ENCODE data around the gene CLEC10A. TPM values are rescaled to one million over a fixed set of nuclear protein-coding genes. Genes with fewer than 3 reads are reported as not detected.

CLEC10A gene
- total RNA-seq, 1 experiment from 2014 or later = not detected

DNA sequence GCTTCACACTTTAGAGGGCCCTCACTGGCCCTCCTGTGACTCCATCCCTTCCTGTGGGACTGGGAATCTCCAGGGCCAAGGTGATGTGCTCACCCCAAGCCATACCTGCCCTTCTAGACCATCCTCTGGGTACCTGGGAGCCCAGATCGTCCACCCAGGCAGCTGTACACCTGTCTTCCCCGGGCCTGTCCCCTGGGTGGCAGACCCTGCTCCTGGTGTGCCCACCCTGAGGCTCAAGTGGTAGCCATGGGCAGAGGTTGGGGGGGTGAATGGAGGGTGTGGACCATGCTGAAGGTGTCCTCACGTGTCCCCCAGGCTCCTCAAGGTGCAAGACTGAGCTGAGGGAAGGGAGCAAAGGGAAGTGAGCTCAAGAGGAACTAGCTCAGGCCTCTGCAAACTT lies 9.3 kb downstream of the CLEC10A start:
- H3K4me3 ChIP-seq (ENCODE audit: low read depth in 2 of 2, low read length in 2 of 2) = no peak overlapping the region
- in situ Hi-C loops (cut with HindIII; ENCODE audit: low pct_unique_long_range_greater_than_20kb, low sequenced_read_pairs) (no loop called here), intact Hi-C loops (cut with micrococcal nuclease; ENCODE audit: unreplicated experiment) (no loop called here)
- ATAC-seq (no peak), DNase-seq (ENCODE audit: low read depth, low spot score) (no peak)
- H3K9me3 ChIP-seq (ENCODE audit: control insufficient read depth, insufficient read depth, low read depth, low read length) = no peaks in the 10 kb centered on the region
- no TSS peak for BruUV-seq (replicated peaks)
- no peak for TF ChIP-seq SIN3A (IDR thresholded peaks at IDR 0.05; ENCODE audit: borderline replicate concordance, insufficient read depth, low read depth, low read length)
- H3K27ac ChIP-seq (ENCODE audit: low read length) = no peak overlapping the region
- CTCF ChIA-PET = no interaction called here
- H3K4me1 ChIP-seq (ENCODE audit: control insufficient read depth, insufficient read depth, low read length) = no peaks in the 10 kb centered on the region
- no peaks in the 10 kb centered on the region for H3K36me3 ChIP-seq (ENCODE audit: control insufficient read depth, insufficient read depth, low read length)
- H3K27me3 ChIP-seq (ENCODE audit: control insufficient read depth, insufficient read depth, low read length) = no peaks in the 10 kb centered on the region
- POLR2A ChIA-PET = no interaction called here

DNA sequence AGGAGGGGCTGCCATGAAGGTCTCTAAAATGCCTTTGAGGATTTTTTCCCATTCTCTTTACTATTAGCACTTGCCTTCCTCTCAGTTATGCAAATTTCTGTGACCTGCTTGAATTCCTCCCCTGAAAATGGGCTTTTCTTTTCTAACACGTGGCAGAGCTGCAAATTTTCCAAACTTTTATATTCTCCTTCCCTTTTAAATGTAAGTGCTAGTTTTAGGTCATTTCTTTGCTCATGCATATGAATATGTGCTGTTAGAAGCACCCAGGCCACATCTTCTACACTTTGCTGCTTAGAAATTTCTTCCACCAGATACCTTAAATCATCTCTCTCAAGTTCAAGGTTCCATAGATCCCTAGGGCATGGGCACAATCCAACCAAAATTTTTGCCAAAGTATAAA lies 11.8 kb downstream of the CLEC10A start:
- Histone ChIP-seq H3K4me3 (ENCODE audit: low read depth in 2 of 2, low read length in 2 of 2) (no peak overlapping the region), H3K27ac (ENCODE audit: low read length) (no peak overlapping the region), H3K4me1 (ENCODE audit: control insufficient read depth, insufficient read depth, low read length) (no peaks in the 10 kb centered on the region), H3K27me3 (ENCODE audit: control insufficient read depth, insufficient read depth, low read length) (no peaks in the 10 kb centered on the region), H3K36me3 (ENCODE audit: control insufficient read depth, insufficient read depth, low read length) (no peaks in the 10 kb centered on the region), H3K9me3 (ENCODE audit: control insufficient read depth, insufficient read depth, low read depth, low read length) (no peaks in the 10 kb centered on the region)
- in situ Hi-C loops (cut with HindIII; ENCODE audit: low pct_unique_long_range_greater_than_20kb, low sequenced_read_pairs) (no loop called here), intact Hi-C loops (cut with micrococcal nuclease; ENCODE audit: unreplicated experiment) (no loop called here)
- ChIA-PET POLR2A (no interaction called here), CTCF (no interaction called here)
- TF ChIP-seq REST (IDR thresholded peaks at IDR 0.05; ENCODE audit: insufficient read depth in 1 of 2, low read depth in 2 of 2, low read length in 1 of 2) = no peak
- no peak for TF ChIP-seq POLR2AphosphoS5 (IDR thresholded peaks at IDR 0.05; ENCODE audit: low read depth, low read length)
- no peak for TF ChIP-seq TCF7L2 (IDR thresholded peaks at IDR 0.05; ENCODE audit: low read depth, low read length)
- TF ChIP-seq, protein P1, sequence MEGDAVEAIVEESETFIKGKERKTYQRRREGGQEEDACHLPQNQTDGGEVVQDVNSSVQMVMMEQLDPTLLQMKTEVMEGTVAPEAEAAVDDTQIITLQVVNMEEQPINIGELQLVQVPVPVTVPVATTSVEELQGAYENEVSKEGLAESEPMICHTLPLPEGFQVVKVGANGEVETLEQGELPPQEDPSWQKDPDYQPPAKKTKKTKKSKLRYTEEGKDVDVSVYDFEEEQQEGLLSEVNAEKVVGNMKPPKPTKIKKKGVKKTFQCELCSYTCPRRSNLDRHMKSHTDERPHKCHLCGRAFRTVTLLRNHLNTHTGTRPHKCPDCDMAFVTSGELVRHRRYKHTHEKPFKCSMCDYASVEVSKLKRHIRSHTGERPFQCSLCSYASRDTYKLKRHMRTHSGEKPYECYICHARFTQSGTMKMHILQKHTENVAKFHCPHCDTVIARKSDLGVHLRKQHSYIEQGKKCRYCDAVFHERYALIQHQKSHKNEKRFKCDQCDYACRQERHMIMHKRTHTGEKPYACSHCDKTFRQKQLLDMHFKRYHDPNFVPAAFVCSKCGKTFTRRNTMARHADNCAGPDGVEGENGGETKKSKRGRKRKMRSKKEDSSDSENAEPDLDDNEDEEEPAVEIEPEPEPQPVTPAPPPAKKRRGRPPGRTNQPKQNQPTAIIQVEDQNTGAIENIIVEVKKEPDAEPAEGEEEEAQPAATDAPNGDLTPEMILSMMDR (IDR thresholded peaks at IDR 0.05) = no peak
- no peak for TF ChIP-seq SIN3A (IDR thresholded peaks at IDR 0.05; ENCODE audit: borderline replicate concordance, insufficient read depth, low read depth, low read length)
- ATAC-seq = no peak
- no TSS peak for BruUV-seq (replicated peaks)
- no peak for DNase-seq (ENCODE audit: low read depth, low spot score)

DNA sequence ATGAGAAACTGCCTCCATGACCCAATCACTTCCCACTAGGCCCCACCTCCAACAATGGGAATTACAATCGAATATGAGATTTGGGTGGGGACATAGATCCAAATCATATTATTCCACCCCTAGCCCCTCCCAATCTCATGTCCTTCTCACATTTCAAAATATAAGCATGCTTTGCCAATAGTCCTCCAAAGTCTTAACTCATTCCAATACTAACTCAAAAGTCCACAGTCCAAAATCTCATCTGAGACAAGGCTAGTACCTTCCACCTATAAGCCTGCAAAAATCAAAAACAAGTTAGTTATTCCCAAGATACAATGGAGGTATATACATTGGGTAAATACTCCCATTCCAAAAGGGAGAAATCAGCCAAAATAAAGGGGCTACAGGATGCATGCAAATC lies 12.9 kb downstream of the CLEC10A start:
- POLR2A ChIA-PET = no interaction called here
- no TSS peak for BruUV-seq (replicated peaks)
- intact Hi-C loops (cut with micrococcal nuclease; ENCODE audit: unreplicated experiment) = no loop called here

More for the DNA sequence above, 12.9 kb downstream of the CLEC10A start:
- Histone ChIP-seq H3K4me1 (ENCODE audit: control insufficient read depth, insufficient read depth, low read length) (no peaks in the 10 kb centered on the region), H3K27me3 (ENCODE audit: control insufficient read depth, insufficient read depth, low read length) (no peaks in the 10 kb centered on the region), H3K27ac (ENCODE audit: low read length) (no peak overlapping the region), H3K36me3 (ENCODE audit: control insufficient read depth, insufficient read depth, low read length) (no peaks in the 10 kb centered on the region), H3K4me3 (ENCODE audit: low read depth in 2 of 2, low read length in 2 of 2) (no peak overlapping the region), H3K9me3 (ENCODE audit: control insufficient read depth, insufficient read depth, low read depth, low read length) (no peaks in the 10 kb centered on the region)
- in situ Hi-C loops (cut with HindIII; ENCODE audit: low pct_unique_long_range_greater_than_20kb, low sequenced_read_pairs) = no loop called here
- DNase-seq (ENCODE audit: low read depth, low spot score) (no peak), ATAC-seq (no peak)
- TF ChIP-seq SIN3A (IDR thresholded peaks at IDR 0.05; ENCODE audit: borderline replicate concordance, insufficient read depth, low read depth, low read length) (no peak), REST (IDR thresholded peaks at IDR 0.05; ENCODE audit: insufficient read depth in 1 of 2, low read depth in 2 of 2, low read length in 1 of 2) (no peak), POLR2AphosphoS5 (IDR thresholded peaks at IDR 0.05; ENCODE audit: low read depth, low read length) (no peak), TCF7L2 (IDR thresholded peaks at IDR 0.05; ENCODE audit: low read depth, low read length) (no peak)
- TF ChIP-seq, protein P1 (IDR thresholded peaks at IDR 0.05) = no peak
- CTCF ChIA-PET = no interaction called here
